K562 (cell line): ENCODE results near the gene DMBT1. TPM values are rescaled to one million over a fixed set of nuclear protein-coding genes. Genes with fewer than 3 reads are reported as not detected.

Experiments
- ATAC-seq: fragments of 200-7000 bp; cut with Tn5 transposase; 3 replicates; pipeline ENCODE4 v1.9.1; 2020; ENCODE audit warnings: moderate library complexity
- BruUV-seq: library from RNA; stranded (reverse); fragments of 400-500 nt; replicated peaks from 2 replicates; lab custom pipeline; 2021; lab: Mats Ljungman, UMichigan
- CTCF ChIA-PET: fragments of 300-600 bp; formaldehyde crosslinking; extraction: SDS; loops from one replicate; lab custom pipeline; 2021; ENCODE audit warnings: low intra/inter-chr PET ratio; lab: Yijun Ruan, JAX
- POLR2A ChIA-PET: fragments of 300-600, 350-650 bp; sonication (Branson Sonifier 250); formaldehyde crosslinking; extraction: SDS; loops from one replicate; lab custom pipeline; 2021; ENCODE audit warnings: antibody characterized with exemption, inconsistent platforms; lab: Yijun Ruan, JAX
- DNase-seq, 4 experiments: peaks; one replicate each; pipeline versions ENCODE4 v3.0.0 to v3.0.0-alpha.2; 2011 to 2018; ENCODE audit warnings: low spot score in 3 of 4, mixed read lengths in 3 of 4; ENCODE audit errors: extremely low read depth in 1 of 4
- FAIRE-seq: peaks from 2 replicates; lab custom pipeline; 2011; peaks lifted over from hg19 to GRCh38; lab: Jason Lieb, UNC
- H2AFZ ChIP-seq: 2 replicates; pipeline ENCODE4 v1.6.0; 2011; ENCODE audit warnings: low read depth, low read length, control low read depth, inconsistent platforms
- H3K27ac ChIP-seq: fragments of 200-600 bp; 3 replicates; pipeline ENCODE4 v1.8.0; 2011; ENCODE audit warnings: low read depth, mild to moderate bottlenecking, control low read depth, inconsistent platforms, low read length, moderate library complexity, mixed read lengths; ENCODE audit errors: extremely low read depth
- H3K27me3 ChIP-seq, 2 experiments: fragments of 300-600 bp in 1 of 2; 2 replicates in 1 of 2; 3 replicates in 1 of 2; pipeline versions ENCODE4 v1.6.0 to v1.8.0; 2011; ENCODE audit warnings: inconsistent platforms in 2 of 2, low read length in 2 of 2, mild to moderate bottlenecking in 1 of 2, mixed read lengths in 1 of 2, moderate library complexity in 1 of 2; ENCODE audit not compliant: control insufficient read depth in 2 of 2, insufficient read depth in 2 of 2
- H3K36me3 ChIP-seq: fragments of 300-600 bp; 3 replicates; pipeline ENCODE4 v1.8.0; 2011; ENCODE audit warnings: mild to moderate bottlenecking, low read length, inconsistent platforms; ENCODE audit not compliant: control insufficient read depth, insufficient read depth
- H3K4me1 ChIP-seq, 2 experiments: fragments of 200-600 bp in 1 of 2; replicated peaks in 1 of 2; 2 replicates in 1 of 2; 3 replicates in 1 of 2; pipeline versions ENCODE4 v1.5.1 to v1.8.0; 2011; ENCODE audit warnings: inconsistent platforms in 2 of 2, low read length in 2 of 2, mild to moderate bottlenecking in 1 of 2, mixed read lengths in 1 of 2, moderate library complexity in 1 of 2; ENCODE audit not compliant: control insufficient read depth in 2 of 2, insufficient read depth in 2 of 2
- H3K4me2 ChIP-seq: 2 replicates; pipeline ENCODE4 v1.6.1; 2011; ENCODE audit warnings: low read length, control low read depth, inconsistent platforms, mixed read lengths; ENCODE audit not compliant: insufficient read depth
- H3K4me3 ChIP-seq: fragments of 200-600 bp; sonication (generic), shearing (Covaris generic); 2 replicates; pipeline ENCODE4 v1.5.1; 2016; ENCODE audit warnings: control low read depth, inconsistent platforms
- H3K79me2 ChIP-seq: fragments of 200-600 bp; 3 replicates; pipeline ENCODE4 v1.8.0; 2011; ENCODE audit warnings: low read length, inconsistent platforms; ENCODE audit not compliant: control insufficient read depth, insufficient read depth
- H3K9ac ChIP-seq, 2 experiments: 2 replicates each; pipeline versions ENCODE4 v1.6.0 to v1.6.1; 2011; ENCODE audit warnings: low read depth in 2 of 2, low read length in 2 of 2, control low read depth in 1 of 2, inconsistent platforms in 1 of 2, mild to moderate bottlenecking in 1 of 2, mixed read lengths in 1 of 2; ENCODE audit not compliant: insufficient read depth in 1 of 2
- H3K9me1 ChIP-seq: one replicate; pipeline ENCODE4 v1.6.0; 2011; ENCODE audit warnings: inconsistent platforms, mild to moderate bottlenecking, low read length, moderate library complexity; ENCODE audit not compliant: control insufficient read depth, insufficient read depth
- H3K9me3 ChIP-seq: replicated peaks from 2 replicates; pipeline ENCODE4 v1.5.1; 2011; ENCODE audit warnings: low read depth, low read length, inconsistent platforms; ENCODE audit not compliant: control insufficient read depth, insufficient read depth
- H4K20me1 ChIP-seq: replicated peaks from 2 replicates; pipeline ENCODE4 v1.6.1; 2011; ENCODE audit warnings: low read length, inconsistent platforms, mixed read lengths; ENCODE audit not compliant: control insufficient read depth, insufficient read depth
- ELF4 ChIP-seq: fragments of 450-650 bp; formaldehyde crosslinking; IDR thresholded peaks from 2 replicates; pipeline ENCODE4 v1.4.0; 2022; ENCODE audit warnings: missing genetic modification characterization
- FIP1L1 ChIP-seq: fragments of 200-400 bp; formaldehyde crosslinking; IDR thresholded peaks from 2 replicates; pipeline ENCODE4 v1.6.1; 2018; ENCODE audit warnings: mild to moderate bottlenecking, low read depth, low read length; ENCODE audit not compliant: poor library complexity, severe bottlenecking
- HMG20A ChIP-seq: fragments of 450-650 bp; formaldehyde crosslinking; conservative IDR thresholded peaks from 2 replicates; pipeline ENCODE4 v1.4.0; 2020; ENCODE audit warnings: mild to moderate bottlenecking, mixed read lengths
- JUNB ChIP-seq: fragments of 450-650 bp; formaldehyde crosslinking; conservative IDR thresholded peaks from 2 replicates; pipeline ENCODE4 v1.4.0; 2020; ENCODE audit warnings: mild to moderate bottlenecking
- KDM4B ChIP-seq, 2 experiments: fragments of 450-650 bp in 1 of 2; sonication (generic) in 1 of 2; IDR thresholded peaks; 2 replicates each; pipeline ENCODE4 v1.6.1; 2016 to 2017; ENCODE audit warnings: borderline replicate concordance in 2 of 2, antibody characterized with exemption in 1 of 2, low read depth in 1 of 2, mild to moderate bottlenecking in 1 of 2
- MAFG ChIP-seq: fragments of 450-650 bp; conservative IDR thresholded peaks from 2 replicates; pipeline ENCODE4 v1.6.1; 2016; ENCODE audit warnings: missing genetic modification characterization, missing compliant biosample characterization
- MTF1 ChIP-seq: fragments of 250-450 bp; sonication (Bioruptor Pico); IDR thresholded peaks from 2 replicates; pipeline ENCODE4 v1.9.0; 2021; ENCODE audit warnings: moderate library complexity, mild to moderate bottlenecking, inconsistent platforms, borderline replicate concordance
- NCOR1 ChIP-seq: fragments of 450-650 bp; IDR thresholded peaks from 2 replicates; pipeline ENCODE4 v1.6.1; 2016; ENCODE audit warnings: mild to moderate bottlenecking, moderate library complexity
- SIN3A ChIP-seq, 2 experiments: fragments of 150-350 bp in 1 of 2; IDR thresholded peaks; 2 replicates each; pipeline ENCODE4 v1.6.1; 2011 to 2016; ENCODE audit warnings: borderline replicate concordance in 2 of 2, low read depth in 2 of 2, low read length in 2 of 2, mild to moderate bottlenecking in 2 of 2, moderate library complexity in 2 of 2; ENCODE audit not compliant: control insufficient read depth in 1 of 2
- SP2 ChIP-seq: IDR thresholded peaks from 2 replicates; pipeline ENCODE4 v1.6.1; 2011; ENCODE audit warnings: mild to moderate bottlenecking, low read depth, low read length, moderate library complexity; ENCODE audit not compliant: poor library complexity, severe bottlenecking; ENCODE audit errors: extremely low read depth
- ZFX ChIP-seq: sonication (generic); formaldehyde crosslinking; IDR thresholded peaks from 2 replicates; pipeline ENCODE4 v1.8.0; 2022; ENCODE audit warnings: mild to moderate bottlenecking, missing genetic modification reagents, moderate library complexity
- ZNF3 ChIP-seq: fragments of 250-450 bp; sonication (Bioruptor Pico); IDR thresholded peaks from 2 replicates; pipeline ENCODE4 v1.5.0; 2021; ENCODE audit warnings: mild to moderate bottlenecking, moderate library complexity
- ZNF324 ChIP-seq: fragments of 250-450 bp; sonication (Bioruptor Pico); IDR thresholded peaks from 2 replicates; pipeline ENCODE4 v1.4.0; 2020; ENCODE audit warnings: mild to moderate bottlenecking
- ZNF830 ChIP-seq: fragments of 250-450 bp; sonication (Bioruptor Pico); IDR thresholded peaks from 2 replicates; pipeline ENCODE4 v1.5.0; 2021; ENCODE audit warnings: mild to moderate bottlenecking
- WGBS: fragments of 100-300 bp; shearing (Covaris generic); methylation state at CpG from one replicate; pipeline ENCODE4 v1.1.6; 2016; ENCODE audit warnings: low coverage, mixed read lengths; ENCODE audit not compliant: insufficient coverage; ENCODE audit errors: missing lambda C conversion rate; 5-methylcytosine and 5-hydroxymethylcytosine counted together
- in situ Hi-C: fragments of 300-500 bp; cut with MboI; formaldehyde crosslinking; loops from 4 replicates; pipeline ENCODE4 v1.15.0; 2018; ENCODE audit warnings: inconsistent platforms, mixed read lengths
- intact Hi-C: fragments of 100-400 bp; cut with micrococcal nuclease; formaldehyde crosslinking; loops from 2 replicates; pipeline ENCODE4 v1.14.2; 2022
- polyA plus RNA-seq, 8 experiments: library from polyadenylated mRNA; depleted of rRNA in 4 of 8; stranded (reverse) in 5 of 8; unstranded in 3 of 8; fragments of >200 nt; fragmentation: Nextera tagmentation in 2 of 8; fragmentation: Illumina TruSeq in 1 of 8; extraction: Ambion mirVana in 2 of 8; extraction: Trizol in 1 of 8; gene quantifications; 2 replicates each; pipeline versions ENCODE4 v1.2.1 to v1.2.3, GENCODE V29; 2011 to 2014; ENCODE audit warnings: inconsistent platforms in 1 of 8, missing spikeins in 1 of 8
- total RNA-seq, 7 experiments: library from RNA; depleted of rRNA in 6 of 7; stranded (reverse); fragments of >200 nt in 6 of 7; fragmentation: Illumina TruSeq in 2 of 7; extraction: Trizol in 2 of 7; gene quantifications; 2 replicates each; pipeline versions ENCODE4 v1.2.1 to v1.2.3, GENCODE V29; 2011 to 2021; ENCODE audit warnings: low replicate concordance in 1 of 7
- TF ChIP-seq, protein P1 (sequence below): fragments of 450-650 bp; IDR thresholded peaks from 2 replicates; pipeline ENCODE4 v1.6.1; 2016; ENCODE audit warnings: antibody characterized with exemption

The DMBT1 gene
- total and polyA plus RNA-seq, 9 of the 15 experiments (the other 6 are each of a cell fraction or from before 2014, with no cell fraction given), result 0.01 to 0.07 TPM; not detected in 7

DNA sequence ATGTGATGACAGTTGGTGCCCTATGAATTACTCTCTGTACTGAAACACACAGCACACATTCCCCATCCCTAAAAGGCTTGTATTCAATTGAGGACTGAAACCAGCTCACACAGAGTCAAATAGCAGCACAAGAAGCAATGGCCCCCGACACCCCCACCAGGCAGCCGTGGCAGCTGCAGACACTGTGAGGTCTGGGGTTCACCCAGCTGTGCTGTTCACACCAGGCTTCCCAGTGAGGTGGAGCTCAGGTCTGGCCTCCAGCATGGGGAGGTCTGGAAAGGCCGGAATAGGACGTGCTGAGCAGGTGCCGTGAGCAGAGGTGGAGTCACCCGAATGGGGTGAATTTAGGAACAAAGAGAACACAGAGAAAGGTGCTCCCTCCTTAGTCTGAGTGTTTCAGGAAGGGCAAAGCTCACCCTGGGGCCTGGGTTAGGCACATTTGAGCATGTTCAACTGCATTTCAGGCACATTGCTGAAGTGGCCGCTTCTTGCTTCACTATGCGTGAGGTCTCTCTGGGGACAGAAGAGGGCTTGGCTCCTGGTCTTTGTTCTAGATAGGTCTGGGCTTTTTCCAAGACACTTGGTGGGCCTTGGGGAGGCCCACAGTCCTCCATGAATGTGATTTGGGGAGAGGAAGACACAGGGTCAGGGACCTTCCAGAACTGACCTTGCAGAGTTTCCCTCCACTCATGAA is 97.9 kb downstream of the DMBT1 start:
- no peaks in the 10 kb centered on the region for H3K36me3 ChIP-seq
- no peaks in the 10 kb centered on the region for H3K4me1 ChIP-seq
- no peak overlapping the region for H3K9ac ChIP-seq
- intact Hi-C loops, result no loop called here
- ChIA-PET POLR2A (no interaction called here), CTCF (interaction anchor here (0.6 to 0.8 kb wide), 2 partner anchors 93 to 901 kb away, joined by 3 read pairs; no protein-coding TSS in a partner anchor)
- H3K79me2 ChIP-seq, result no peaks in the 10 kb centered on the region
- no peak for FAIRE-seq
- no peak overlapping the region for H3K4me3 ChIP-seq
- no peak for TF ChIP-seq JUNB (CRISPR knock-in tag)
- TF ChIP-seq SIN3A (IDR thresholded peaks at IDR 0.05; ENCODE audit: borderline replicate concordance in 2 of 2, control insufficient read depth in 1 of 2, low read depth in 2 of 2, low read length in 2 of 2), result no peak
- no peak for TF ChIP-seq ZNF830 (CRISPR knock-in tag)
- no peak overlapping the region for H3K27ac ChIP-seq
- 4% methylated on average over 8 of the region's 8 CpGs for WGBS
- no peak overlapping the region for H2AFZ ChIP-seq
- no TSS peak for BruUV-seq
- DNase-seq, result no peak
- in situ Hi-C loops, result no loop called here
- H3K9me1 ChIP-seq, result no peaks in the 10 kb centered on the region
- H4K20me1 ChIP-seq, result no peaks in the 10 kb centered on the region
- no peaks in the 10 kb centered on the region; a peak in 2 of 5 replicates for H3K27me3 ChIP-seq
- H3K9me3 ChIP-seq, result no peaks in the 10 kb centered on the region
- no peak for ATAC-seq
- H3K4me2 ChIP-seq, result no peak overlapping the region

DNA sequence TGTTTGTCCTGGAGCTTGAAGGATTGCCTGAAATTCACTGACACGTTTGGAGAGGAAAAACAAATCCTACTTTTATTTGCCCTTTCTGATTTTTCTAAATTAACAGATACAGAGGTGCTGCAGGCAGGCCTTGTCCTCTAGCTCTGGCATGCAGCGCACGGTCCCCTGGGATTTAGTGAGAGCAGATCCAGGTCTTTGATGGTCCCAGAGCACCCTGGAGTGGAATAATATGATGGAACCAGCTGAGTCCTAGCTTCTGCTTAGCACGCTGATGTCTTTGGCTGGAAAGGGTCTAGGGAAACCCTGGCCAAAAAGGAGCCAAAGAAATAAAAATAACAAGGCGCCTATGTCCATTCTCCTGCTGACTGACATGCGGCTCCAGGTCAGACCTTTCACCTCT is 98.6 kb downstream of the DMBT1 start:
- no peaks in the 10 kb centered on the region for H3K9me3 ChIP-seq
- ChIA-PET CTCF (interaction anchor here (0.8 kb wide), 1 partner anchor 900 kb away, joined by 3 read pairs; no protein-coding TSS in a partner anchor), POLR2A (no interaction called here)
- no peak for ATAC-seq
- no peak overlapping the region for H3K4me2 ChIP-seq
- H3K9ac ChIP-seq, result no peak overlapping the region
- H3K27me3 ChIP-seq, result no peaks in the 10 kb centered on the region; a peak in 2 of 5 replicates
- intact Hi-C loops (no loop called here), in situ Hi-C loops (no loop called here)
- no peak overlapping the region for H2AFZ ChIP-seq
- WGBS, result 5% methylated on average over 6 of the region's 6 CpGs
- no peak overlapping the region for H3K27ac ChIP-seq
- H3K4me1 ChIP-seq, result no peaks in the 10 kb centered on the region
- no peaks in the 10 kb centered on the region for H3K9me1 ChIP-seq
- BruUV-seq, result no TSS peak
- no peak for FAIRE-seq
- H3K4me3 ChIP-seq, result no peak overlapping the region
- no peaks in the 10 kb centered on the region for H3K79me2 ChIP-seq
- H4K20me1 ChIP-seq, result no peaks in the 10 kb centered on the region
- H3K36me3 ChIP-seq, result no peaks in the 10 kb centered on the region
- no peak for DNase-seq
- TF ChIP-seq HMG20A (CRISPR knock-in tag) (no peak), KDM4B (IDR thresholded peaks at IDR 0.05; ENCODE audit: borderline replicate concordance in 2 of 2, low read depth in 1 of 2) (no peak), FIP1L1 (no peak), NCOR1 (no peak), MTF1 (CRISPR knock-in tag) (no peak), ZNF324 (CRISPR knock-in tag) (no peak), MAFG (no peak), ELF4 (CRISPR knock-in tag) (no peak), ZNF3 (no peak), ZFX (CRISPR knock-in tag) (no peak), SP2 (no peak)
- TF ChIP-seq, protein P1, sequence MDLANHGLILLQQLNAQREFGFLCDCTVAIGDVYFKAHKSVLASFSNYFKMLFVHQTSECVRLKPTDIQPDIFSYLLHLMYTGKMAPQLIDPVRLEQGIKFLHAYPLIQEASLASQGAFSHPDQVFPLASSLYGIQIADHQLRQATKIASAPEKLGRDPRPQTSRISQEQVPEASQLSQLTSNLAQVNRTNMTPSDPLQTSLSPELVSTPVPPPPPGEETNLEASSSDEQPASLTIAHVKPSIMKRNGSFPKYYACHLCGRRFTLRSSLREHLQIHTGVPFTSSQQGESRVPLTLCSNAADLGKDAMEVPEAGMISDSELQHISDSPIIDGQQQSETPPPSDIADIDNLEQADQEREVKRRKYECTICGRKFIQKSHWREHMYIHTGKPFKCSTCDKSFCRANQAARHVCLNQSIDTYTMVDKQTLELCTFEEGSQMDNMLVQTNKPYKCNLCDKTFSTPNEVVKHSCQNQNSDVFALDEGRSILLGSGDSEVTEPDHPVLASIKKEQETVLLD, result no peak
